Suprapubic skin (tissue), 4 donors: ENCODE measurements around the gene SIN3B.

Experiments
- POLR2A ChIP-seq, 2 donors: fragments of 450-650 bp; IDR thresholded peaks; one replicate each; pipeline ENCODE4 v1.6.1; 2017; ENCODE audit warnings: antibody characterized with exemption in 2 of 2, mild to moderate bottlenecking in 2 of 2, moderate library complexity in 2 of 2
- POLR2AphosphoS5 ChIP-seq, 3 donors: sonication (generic); formaldehyde crosslinking; IDR thresholded peaks; one replicate each; pipeline ENCODE4 v1.6.1; 2017; ENCODE audit warnings: antibody characterized with exemption in 3 of 3
- TF ChIP-seq, protein P1 (sequence below), 2 donors: fragments of 200-600 bp in 1 of 2; fragments of 450-650 bp in 1 of 2; sonication (generic) in 1 of 2; IDR thresholded peaks; one replicate each; pipeline ENCODE4 v1.5.1; 2016 to 2019; ENCODE audit warnings: antibody characterized with exemption in 2 of 2, mild to moderate bottlenecking in 1 of 2, moderate library complexity in 1 of 2

DNA sequence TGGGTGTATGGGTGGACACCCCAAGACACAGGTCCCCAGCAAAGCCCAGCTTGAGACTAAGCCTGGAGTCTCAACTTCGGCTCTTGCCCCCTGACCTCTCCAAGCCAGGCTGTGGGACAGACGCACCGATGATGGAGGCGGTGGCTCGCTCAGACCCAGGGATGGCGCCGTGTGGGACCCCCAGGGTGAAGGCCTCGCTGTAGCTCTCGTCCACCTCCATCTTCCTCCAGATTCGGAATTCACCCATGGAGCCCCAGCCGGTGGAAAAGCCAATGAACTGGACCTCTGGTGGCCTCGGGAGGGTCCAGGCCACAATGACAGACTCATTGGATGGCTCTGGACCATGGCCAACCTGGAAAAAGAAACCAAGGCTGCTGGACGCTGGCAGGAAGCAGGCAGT, 98.7 kb downstream of the SIN3B start:
- TF ChIP-seq POLR2A (IDR thresholded peaks at IDR 0.05): no peak
- TF ChIP-seq, protein P1, sequence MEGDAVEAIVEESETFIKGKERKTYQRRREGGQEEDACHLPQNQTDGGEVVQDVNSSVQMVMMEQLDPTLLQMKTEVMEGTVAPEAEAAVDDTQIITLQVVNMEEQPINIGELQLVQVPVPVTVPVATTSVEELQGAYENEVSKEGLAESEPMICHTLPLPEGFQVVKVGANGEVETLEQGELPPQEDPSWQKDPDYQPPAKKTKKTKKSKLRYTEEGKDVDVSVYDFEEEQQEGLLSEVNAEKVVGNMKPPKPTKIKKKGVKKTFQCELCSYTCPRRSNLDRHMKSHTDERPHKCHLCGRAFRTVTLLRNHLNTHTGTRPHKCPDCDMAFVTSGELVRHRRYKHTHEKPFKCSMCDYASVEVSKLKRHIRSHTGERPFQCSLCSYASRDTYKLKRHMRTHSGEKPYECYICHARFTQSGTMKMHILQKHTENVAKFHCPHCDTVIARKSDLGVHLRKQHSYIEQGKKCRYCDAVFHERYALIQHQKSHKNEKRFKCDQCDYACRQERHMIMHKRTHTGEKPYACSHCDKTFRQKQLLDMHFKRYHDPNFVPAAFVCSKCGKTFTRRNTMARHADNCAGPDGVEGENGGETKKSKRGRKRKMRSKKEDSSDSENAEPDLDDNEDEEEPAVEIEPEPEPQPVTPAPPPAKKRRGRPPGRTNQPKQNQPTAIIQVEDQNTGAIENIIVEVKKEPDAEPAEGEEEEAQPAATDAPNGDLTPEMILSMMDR (IDR thresholded peaks at IDR 0.05): no peak
- no peak for TF ChIP-seq POLR2AphosphoS5 (IDR thresholded peaks at IDR 0.05)
